NCI-H2196 (cell line): ENCODE measurements around the gene POTEH.
"Not testable (repeated sequence)": the region's sequence is repeated elsewhere in the genome, so short reads cannot be mapped to it uniquely, and the experiment has no call there.

Experiments
- DNase-seq: peaks from one replicate; lab custom pipeline; 2025; ENCODE audit not compliant: unreplicated experiment; lab: John Stamatoyannopoulos, UW

The POTEH gene

DNA sequence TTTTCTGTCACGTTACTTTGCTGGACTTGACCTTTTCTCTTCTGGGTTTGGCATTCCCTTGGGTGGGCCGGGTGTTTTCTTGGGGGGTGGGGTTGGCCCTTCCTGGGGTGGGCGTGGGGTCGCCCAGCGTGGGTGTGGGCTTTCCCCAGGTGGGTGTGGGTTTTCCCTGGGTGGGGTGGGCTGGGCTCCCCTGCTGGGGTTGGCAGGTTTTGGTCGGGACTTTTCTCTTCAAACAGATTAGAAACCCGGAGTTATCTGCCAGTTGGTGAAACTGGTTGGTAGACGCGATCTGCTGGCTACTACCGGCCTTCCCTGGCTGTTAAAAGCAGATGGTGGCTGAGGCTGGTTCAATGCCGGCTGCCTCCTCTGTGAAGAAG lies at the start of gene POTEH:
POTEH (plus strand) TSS at position 278 of the 377 bp plus-strand sequence; CDS start at position 330, 52 bp downstream.
- not testable (repeated sequence) for DNase-seq

DNA sequence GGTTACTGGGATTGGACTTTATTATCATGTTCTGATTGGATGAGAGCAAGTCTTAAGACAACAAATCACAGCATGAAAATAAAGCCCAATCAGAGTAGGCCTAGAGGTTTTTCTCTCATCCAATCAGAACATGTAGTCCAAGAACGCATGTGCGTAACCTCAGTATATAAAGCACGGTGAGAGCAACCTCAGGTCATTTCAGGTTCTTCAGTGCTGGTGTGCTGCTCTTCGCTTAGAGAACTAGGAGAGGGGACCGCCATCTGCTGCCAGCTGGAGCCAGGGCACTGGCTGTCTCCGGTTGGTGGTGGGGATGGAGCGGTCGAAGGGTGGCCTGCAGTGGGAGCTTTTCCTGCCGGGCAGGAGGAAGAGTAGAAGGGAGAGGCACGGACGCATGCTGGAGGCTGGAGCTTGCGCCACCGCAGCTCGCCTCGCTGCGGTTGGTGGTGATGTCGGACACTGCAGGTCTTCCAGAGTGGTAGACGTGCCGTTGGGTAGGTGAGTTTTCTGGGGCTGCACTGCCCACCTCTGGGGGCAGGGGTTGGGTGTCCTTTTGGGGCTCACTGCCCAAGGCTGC lies 47.5 kb upstream of the POTEH start:
- DNase-seq = not testable (repeated sequence)

DNA sequence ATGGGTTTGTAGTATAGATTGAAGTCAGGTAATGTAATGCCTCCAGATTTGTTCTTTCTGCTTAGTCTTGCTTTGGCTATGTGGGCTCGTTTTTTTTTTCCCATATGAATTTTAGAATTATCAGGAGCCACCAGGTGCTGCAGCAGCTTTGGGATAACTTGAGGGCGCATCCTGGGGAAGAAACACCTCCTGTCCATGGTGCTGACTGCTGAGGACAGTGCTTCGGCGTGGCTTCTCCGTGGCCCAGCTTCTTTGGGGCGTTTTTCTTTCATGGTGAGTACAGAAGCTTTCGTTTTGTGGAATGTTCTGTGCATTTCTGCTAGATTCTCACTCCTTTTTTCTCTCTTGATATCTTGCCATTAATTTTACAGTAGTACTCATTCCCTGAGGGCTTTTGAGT lies 37.9 kb upstream of the POTEH start:
- DNase-seq = not testable (repeated sequence)

DNA sequence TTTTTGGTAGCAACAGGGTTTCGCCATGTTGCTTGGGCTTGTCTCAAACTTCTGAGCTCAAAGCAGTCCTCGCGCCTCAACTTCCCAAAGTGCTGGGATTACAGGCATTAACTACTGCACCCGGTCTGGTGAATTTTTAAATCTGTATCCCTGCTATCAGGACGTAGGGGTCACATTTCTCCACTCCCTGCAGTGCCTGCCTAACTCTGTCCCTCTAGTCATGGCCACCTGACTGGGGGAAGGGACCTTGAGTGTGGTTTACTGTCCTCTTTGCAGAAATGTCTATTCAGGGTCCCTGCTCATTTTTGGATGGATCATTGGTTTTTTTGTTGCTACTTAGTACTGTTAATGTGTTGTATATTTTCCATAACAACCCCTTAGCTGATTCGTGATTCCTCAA lies 37.1 kb upstream of the POTEH start:
- DNase-seq = not testable (repeated sequence)

DNA sequence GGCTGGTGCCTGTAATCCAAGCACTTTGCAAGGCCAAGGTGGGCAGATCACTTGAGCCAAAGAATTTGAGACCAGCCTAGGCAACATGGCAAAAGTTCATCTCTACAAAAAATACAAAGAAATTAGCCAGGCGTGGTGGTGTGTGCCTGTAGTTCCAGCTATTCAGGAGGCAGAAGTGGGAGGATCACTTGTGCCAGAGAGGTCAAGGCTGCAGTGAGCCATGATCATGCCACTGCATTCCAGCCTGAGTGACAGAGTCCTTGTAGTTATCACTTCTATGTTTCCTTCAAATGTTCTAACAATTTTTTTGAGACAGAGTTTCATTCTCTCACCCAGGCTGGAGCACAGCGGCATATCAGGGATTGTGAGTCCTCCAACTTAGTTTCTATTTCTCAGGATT lies 36.6 kb upstream of the POTEH start:
- not testable (repeated sequence) for DNase-seq

DNA sequence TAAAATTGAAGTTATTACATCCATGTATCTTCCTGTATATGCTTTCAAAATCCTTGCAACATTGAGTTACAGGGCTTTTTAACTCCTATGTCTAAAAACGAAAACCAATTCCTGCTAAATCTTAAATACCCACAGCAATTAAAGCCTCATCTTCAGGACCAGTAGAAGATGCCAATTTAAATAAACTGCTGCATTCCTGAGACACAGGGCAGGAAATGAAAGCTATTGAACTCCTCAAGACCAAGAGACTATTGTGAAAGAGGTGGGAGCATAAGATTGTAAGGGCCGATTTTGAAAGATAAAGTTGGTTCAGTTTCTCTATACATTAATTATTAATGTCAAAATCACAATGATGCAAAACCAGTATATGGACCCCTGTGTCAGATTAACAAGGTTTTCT lies 28.7 kb upstream of the POTEH start:
- DNase-seq = not testable (repeated sequence)

DNA sequence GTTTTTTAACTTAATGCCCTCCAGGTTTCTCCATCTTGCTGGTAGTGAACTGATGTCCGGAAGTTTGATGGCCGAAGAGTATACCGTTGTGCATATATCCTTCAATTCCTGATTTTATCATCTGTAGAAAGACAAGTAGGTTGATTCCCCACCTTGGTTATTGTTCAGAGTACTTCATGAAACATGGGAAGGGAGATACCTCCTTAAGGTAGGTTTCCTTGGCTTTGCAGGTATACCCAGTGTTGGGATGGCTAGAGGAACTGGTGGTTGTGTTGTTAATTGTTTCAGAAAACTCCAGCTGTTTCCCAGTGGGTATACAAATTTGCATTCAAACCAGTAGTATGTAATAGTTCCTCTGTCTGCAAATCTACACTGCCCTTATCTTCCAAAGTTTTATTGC lies 25.1 kb upstream of the POTEH start:
- DNase-seq = not testable (repeated sequence)

DNA sequence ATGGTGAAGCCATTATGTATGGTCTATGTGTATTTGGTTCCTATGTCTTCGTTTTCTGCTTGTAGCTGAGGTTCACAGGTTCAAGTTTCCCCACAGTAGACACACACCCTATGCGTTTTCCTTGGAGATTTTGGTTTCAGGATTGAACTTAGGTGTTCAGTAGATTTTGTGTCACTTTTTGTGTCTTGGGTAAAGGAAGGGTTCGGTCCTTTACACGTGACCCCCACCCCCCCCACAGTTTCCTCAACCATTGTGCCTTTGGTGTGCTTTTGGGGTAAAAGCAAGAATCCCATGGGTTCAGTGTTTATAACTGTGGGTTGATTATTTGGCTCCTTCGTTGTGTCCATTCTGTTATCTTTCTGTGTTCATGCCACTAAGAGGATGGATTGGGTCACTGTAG lies 24.3 kb upstream of the POTEH start:
- not testable (repeated sequence) for DNase-seq

DNA sequence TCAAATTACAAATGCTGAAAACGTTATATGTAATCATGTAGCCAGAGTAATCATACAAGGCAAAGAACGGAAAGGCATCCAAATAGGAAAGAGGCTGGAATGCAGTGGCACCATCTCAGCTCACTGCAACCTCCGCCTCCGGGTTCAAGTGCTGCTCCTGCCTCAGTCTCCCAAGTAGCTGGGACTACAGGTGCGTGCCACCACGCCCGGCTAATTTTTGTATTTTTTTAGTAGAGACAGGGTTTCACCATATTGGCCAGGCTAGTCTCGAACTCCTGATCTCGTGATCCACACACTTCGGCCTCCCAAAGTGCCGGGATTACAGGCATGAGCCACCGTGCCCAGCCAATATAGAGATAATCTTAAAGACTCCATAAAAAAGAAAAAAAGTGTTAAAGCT lies 20.4 kb upstream of the POTEH start:
- DNase-seq = not testable (repeated sequence)

DNA sequence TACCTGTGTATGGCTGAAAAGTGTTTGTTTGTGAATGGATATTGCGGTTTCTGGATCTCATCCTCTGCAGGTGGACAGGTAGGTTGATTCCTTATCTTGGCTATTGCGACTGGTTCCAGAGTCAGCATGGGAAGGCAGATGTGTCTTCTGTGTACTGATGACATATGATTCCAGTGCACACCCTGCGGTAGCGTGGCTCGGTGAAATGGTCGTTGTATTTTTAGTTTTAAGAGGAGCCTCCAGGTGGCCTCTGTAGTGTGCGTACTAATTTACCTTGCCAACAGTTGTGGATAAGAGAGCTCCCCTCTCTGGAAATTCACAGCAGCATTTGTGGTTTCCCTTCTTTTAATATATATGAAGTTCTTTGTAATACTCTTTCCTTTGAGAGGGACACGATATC lies 10.1 kb upstream of the POTEH start:
- DNase-seq = not testable (repeated sequence)

DNA sequence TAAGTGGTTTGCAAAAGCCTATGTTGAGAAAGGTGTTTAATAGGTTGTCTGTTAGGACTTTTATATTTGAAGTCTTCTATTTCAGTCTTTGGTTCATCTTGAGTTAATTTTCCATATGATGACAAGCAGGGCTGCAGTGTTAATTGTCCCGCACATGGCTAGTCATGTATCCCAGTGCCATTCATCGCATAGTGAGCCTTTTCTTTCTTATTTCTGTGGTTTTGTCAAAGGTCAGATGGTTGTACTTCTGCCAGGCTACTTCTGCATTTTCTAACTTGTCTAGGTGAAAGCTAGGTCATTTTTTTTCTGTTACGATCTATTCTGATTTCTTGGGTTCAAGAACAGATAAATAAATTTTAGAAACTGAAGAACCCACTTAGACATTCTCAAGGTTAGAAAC lies 5.7 kb upstream of the POTEH start:
- DNase-seq = not testable (repeated sequence)

DNA sequence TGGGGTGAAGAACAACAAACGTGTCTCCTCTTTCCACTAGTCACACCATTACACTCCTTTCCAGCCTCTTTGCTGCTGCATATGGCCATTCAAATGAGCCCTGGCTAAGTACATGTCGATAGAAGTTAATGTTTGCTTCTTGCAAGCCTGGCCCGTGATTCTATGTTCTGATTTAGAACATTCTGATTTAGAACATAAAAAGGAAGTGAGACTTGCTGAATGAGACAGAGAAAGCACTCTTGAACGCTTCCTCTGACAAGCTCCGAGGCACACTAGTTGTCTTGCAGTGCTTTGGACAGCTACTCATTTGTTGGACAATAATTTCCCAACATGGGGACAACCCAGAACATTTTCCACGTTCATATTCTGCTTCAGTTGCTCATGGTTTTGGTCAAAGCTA lies 5.1 kb upstream of the POTEH start:
- DNase-seq = not testable (repeated sequence)

DNA sequence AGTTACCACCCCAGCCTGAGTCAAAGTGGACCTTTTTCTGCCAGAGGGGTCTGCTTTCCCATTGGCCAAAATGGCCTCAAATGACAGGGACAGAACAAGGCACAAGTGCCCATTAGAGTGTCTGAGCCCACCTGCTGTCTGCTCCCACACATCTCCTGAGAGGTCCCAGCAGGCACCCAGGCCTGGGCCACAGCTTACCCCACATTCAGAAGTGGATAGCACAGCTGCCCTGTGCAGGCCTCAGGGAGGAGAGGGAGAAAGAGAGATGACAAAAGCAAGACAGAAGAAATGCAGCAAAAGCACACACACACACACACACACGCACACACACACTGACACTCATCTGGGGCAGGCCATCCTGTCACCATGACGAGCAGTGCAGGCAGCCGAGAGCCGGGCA lies 4.2 kb upstream of the POTEH start:
- DNase-seq = not testable (repeated sequence)

DNA sequence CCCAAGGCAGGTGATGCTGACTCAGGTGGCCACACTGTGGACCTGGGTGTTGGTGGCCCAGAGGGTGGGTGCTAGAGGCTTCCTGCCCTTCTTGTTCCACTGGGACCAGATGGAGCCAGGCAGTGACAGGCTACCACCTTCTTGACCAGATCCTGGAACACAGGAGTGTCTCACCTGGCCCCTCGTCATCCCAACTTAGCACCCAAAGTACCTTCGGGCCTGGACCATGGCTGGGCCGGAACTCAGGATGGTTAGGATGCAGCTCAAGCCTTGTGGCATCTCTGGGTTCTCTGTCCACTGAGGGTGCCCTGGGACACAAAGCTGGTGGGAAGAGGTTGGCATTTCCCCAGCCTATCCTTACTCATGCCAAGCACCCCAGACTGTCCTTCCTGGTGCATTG lies 2.7 kb upstream of the POTEH start:
- DNase-seq = not testable (repeated sequence)

DNA sequence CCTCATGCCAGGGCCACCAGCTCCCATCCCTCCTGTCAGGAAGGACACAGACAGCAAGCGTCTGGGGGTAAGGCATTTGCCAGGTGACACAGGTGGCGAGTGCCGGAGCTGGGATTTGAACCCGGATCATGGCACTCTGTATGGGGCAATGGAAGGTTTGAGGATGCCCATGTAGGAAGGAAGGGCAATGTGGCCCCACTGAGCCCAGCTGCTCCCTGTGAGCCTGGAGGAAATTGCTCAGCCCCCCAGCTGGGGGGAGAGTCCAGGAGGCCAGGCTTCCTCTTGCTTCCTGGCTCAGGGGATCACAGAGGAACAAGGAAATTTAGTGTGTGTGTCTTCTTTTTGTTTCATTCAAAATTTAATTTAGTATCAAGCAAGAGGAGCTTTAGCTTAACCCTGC lies 2.1 kb upstream of the POTEH start:
- not testable (repeated sequence) for DNase-seq

DNA sequence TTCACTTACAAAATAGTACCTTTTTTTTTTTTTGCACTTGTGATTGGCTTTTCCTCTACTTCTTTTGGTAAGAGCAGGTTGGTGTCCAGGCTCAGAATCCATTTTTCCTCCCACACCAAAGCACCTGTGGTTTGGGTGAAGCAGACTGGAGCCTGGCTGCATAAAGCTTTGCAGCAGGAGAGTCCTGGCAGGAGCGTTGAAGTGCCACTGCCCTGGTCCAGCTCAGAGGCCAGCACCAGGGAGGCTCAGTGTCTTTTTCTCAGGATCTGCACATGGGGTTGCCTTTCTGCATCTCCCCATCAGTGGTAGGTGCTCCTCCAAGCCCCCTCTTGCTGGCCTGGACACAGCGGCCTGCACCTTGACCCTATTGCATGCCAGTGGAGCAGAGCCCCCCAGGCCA lies 1.7 kb upstream of the POTEH start:
- DNase-seq = not testable (repeated sequence)

DNA sequence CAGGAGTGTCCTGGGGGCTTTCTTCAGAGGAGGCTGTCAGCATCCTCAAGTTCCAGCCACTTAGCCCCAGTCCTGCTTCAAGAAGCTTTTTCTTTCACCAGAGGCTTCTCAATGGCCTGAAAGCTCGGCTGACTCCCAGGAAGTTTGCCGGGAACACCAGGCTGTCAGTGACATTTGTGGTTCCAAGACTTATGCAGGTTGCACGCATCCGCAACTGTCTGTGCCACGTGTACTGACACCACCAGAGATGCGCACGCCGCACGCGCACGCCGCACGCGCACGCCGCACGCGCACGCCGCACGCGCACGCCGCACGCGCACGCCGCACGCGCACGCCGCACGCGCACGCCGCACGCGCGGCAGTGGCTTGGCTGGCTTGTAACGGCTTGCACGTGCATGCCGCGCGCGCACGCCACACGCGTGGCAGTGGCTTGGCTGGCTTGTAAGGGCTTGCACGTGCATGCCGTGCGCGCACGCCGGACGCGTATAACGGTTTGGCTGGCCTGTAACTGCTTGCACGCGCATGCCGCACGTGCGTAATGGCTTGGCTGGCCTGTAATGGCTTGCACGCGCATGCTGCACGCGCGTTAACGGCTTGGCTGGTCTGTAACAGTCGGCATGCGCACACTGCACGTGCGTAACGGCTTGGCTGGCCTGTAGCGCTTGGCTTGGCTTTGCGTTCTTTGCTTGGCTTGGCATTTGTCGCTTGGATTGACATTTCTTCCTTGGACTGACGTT lies 646 bp upstream of the POTEH start:
- DNase-seq = not testable (repeated sequence)

DNA sequence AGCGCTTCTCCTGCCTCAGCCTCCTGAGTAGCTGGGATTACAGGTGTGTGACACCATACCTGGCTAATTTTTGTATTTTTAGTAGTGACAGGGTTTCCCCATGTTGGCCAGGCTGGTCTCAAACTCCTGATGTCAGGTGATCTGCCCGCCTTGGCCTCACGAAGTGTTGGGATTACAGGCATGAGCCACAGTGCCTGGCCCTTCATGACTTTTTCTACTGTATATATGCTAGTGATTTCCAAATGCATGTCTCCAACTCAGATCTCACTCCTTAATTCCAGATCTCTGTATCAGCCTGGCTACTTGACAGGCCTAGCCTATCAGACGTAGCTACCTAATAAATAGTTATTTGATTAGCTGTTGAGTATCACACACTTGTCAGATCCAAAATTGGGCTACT lies 23.8 kb downstream of the POTEH start:
- DNase-seq = not testable (repeated sequence)

DNA sequence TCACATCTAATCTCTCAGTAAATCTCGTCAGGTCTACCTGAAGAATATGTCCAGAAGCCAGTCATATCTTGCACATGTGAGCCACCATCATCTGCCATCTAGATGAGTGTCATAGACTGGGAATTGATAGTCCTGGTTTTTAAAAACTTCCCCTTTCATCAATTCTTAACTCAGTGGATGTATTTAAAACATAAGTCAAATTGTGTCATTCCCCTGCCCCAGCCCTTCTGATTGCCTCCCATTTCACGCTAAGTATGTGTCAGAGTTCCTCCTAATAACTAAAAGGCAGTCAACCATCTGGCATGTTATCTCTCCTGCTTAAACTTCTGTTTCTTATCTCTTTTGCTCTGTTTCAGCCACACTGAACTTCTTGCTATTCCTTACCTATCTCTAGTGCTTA lies 24.3 kb downstream of the POTEH start:
- not testable (repeated sequence) for DNase-seq

DNA sequence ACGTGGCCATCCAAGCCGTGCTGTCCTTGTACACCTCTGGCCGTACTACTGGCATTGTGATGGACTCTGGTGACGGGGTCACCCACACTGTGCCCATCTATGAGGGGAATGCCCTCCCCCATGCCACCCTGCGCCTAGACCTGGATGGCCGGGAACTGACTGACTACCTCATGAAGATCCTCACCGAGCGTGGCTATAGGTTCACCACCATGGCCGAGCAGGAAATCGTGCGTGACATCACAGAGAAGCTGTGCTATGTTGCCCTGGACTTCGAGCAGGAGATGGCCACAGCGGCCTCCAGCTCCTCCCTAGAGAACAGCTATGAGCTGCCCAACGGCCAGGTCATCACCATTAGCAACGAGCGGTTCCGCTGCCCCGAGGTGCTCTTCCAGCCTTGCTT lies 32.1 kb downstream of the POTEH start:
- not testable (repeated sequence) for DNase-seq

DNA sequence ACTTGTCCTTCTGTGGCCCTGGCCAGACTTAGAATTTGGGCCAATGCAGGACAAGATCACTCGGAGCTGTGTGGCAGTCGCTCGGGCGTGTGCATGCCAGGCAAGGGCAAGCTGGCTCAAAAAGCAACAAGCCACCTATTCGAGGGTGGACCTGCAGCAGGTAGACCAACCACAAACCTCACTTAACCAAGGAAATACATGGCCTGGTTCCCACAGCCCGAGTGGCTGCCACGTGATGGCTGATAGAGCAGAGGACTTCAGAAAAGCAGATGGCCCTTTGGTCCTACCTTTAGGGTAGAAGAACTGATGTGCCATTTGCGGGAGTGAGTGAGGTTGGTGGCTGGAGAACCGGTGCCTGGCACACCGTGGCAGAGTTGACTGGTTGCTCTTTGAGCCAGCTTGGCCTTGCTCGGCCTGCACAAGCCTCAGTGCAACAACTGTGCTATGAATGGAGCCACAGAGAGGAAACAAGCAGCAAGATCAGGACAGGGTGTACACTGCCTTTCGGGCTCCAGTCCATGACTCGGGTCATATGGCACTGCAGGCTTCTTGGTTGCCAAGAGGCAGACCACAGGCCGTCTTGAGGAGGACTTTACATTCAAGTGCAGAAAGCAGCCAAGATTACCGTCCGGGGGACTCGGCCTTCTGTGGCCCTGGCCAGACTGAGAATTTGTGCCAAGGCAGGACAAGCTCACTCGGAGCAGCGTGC lies 39.5 kb downstream of the POTEH start:
- not testable (repeated sequence) for DNase-seq

DNA sequence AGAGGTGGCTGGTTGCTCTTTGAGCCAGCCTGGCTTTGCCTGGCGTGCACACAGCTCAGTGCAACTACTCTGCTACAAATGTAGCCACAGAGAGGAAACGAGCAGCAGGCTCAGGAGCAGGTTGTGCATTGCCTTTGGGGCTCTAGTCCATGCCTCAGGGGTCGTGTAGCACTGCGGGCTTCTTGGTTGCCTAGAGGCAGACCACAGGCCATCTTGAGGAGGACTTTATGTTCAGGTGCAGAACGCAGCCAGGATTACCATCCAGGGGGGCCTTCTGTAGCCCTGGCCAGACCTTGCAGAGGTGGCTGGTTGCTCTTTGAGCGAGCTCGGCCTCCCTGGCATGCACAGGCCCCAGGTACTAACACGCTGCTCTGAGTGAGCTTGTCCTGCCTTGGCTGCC lies 41.2 kb downstream of the POTEH start:
- DNase-seq = not testable (repeated sequence)
